Measurements from ENCODE around the gene FBXO31. TPM values are rescaled to one million over a fixed set of nuclear protein-coding genes. Genes with fewer than 3 reads are reported as not detected.

The FBXO31 gene
- total RNA-seq, 1 experiment from 2014 or later, result 53.9 TPM

DNA sequence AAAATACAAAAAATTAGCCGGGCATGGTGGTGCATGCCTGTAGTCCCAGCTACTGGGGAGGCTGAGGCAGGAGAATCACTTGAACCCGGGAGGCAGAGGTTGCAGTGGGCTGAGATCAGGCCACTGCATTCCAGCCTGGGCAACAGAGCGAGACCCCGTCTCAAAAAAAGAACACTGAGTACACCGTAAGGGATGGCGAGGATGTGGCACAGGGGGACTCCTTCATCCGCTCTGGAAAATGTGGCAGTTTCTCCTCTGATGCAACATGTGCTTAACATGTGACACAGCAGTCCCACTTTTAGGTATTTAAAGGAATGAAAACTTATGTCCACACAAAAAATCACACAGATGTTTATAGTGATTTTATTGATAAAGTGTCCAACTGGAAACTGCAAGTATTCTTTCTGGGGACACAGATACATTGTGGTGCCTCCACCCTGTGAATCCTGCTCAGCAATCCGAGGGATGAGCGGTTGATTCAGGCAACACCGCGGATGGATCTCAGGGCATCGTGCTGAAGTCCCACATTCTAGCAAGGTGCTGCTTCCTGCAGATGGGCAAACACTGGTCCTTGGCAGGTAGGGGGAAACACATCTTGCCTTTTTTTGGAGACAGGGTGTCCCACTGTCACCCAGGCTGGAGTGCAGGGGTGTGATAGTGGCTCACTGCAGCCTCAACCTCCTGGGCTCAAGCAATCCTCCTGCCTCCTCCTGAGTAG is 62.9 kb downstream of the FBXO31 start:
- no peak for DNase-seq (ENCODE audit: unreplicated experiment)
- Mint-ChIP-seq H3K27ac (ENCODE audit: low read depth, unreplicated experiment) (no peak overlapping the region), H3K27me3 (ENCODE audit: insufficient read depth, unreplicated experiment) (no peaks in the 10 kb centered on the region), H3K4me1 (ENCODE audit: insufficient read depth, unreplicated experiment) (peaks cover 9% of the 10 kb centered on the region), H3K9me3 (ENCODE audit: unreplicated experiment) (no peaks in the 10 kb centered on the region), H3K36me3 (ENCODE audit: insufficient read depth, unreplicated experiment) (peaks cover 4% of the 10 kb centered on the region), H3K4me3 (ENCODE audit: unreplicated experiment) (no peak overlapping the region)
- no TSS peak for BruUV-seq (replicated peaks)
- POLR2A ChIA-PET, result interaction anchor here (0.6 kb wide), 1 partner anchor 136 kb away, joined by 3 read pairs; no protein-coding TSS in a partner anchor
- CTCF ChIA-PET, result no interaction called here
- intact Hi-C loops (cut with micrococcal nuclease), result no loop called here
- TF ChIP-seq, protein P1, sequence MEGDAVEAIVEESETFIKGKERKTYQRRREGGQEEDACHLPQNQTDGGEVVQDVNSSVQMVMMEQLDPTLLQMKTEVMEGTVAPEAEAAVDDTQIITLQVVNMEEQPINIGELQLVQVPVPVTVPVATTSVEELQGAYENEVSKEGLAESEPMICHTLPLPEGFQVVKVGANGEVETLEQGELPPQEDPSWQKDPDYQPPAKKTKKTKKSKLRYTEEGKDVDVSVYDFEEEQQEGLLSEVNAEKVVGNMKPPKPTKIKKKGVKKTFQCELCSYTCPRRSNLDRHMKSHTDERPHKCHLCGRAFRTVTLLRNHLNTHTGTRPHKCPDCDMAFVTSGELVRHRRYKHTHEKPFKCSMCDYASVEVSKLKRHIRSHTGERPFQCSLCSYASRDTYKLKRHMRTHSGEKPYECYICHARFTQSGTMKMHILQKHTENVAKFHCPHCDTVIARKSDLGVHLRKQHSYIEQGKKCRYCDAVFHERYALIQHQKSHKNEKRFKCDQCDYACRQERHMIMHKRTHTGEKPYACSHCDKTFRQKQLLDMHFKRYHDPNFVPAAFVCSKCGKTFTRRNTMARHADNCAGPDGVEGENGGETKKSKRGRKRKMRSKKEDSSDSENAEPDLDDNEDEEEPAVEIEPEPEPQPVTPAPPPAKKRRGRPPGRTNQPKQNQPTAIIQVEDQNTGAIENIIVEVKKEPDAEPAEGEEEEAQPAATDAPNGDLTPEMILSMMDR (IDR thresholded peaks at IDR 0.05; ENCODE audit: unreplicated experiment), result no peak

DNA sequence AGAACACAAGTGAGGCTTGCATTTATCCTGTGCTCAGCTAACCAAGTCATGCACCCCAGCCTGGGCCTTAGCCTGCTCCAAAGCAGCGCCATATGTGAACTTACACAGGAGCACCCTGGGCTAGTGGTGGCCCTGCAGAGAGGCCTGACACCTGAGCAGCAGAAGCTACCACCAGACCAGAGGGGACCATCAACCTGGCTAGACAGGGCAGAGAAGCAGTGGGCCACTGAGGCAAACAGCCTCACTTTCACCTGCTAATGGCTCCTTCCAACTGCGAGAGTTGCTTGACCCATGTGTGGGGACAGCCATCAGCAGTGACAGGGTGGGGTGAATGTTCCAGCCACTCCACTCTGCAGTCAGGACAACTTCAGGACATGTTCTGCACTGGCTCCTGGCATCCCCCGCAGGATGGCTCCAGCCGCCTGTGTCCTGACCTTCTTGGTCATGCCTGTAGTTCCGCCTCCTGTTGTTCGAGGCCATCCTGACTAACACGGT is 63.5 kb downstream of the FBXO31 start:
- TF ChIP-seq, protein P1 (IDR thresholded peaks at IDR 0.05; ENCODE audit: unreplicated experiment), result no peak
- Mint-ChIP-seq H3K4me1 (ENCODE audit: insufficient read depth, unreplicated experiment) (peaks cover 6% of the 10 kb centered on the region), H3K36me3 (ENCODE audit: insufficient read depth, unreplicated experiment) (no peaks in the 10 kb centered on the region), H3K27ac (ENCODE audit: low read depth, unreplicated experiment) (no peak overlapping the region), H3K4me3 (ENCODE audit: unreplicated experiment) (no peak overlapping the region), H3K9me3 (ENCODE audit: unreplicated experiment) (no peaks in the 10 kb centered on the region), H3K27me3 (ENCODE audit: insufficient read depth, unreplicated experiment) (no peaks in the 10 kb centered on the region)
- no TSS peak for BruUV-seq (replicated peaks)
- DNase-seq (ENCODE audit: unreplicated experiment), result no peak
- ChIA-PET POLR2A (interaction anchor here (1.8 to 5.3 kb wide), 3 partner anchors 63 to 316 kb away, joined by 6 to 69 read pairs (median 9); partner anchors contain the start of gene FBXO31), CTCF (no interaction called here)
- intact Hi-C loops (cut with micrococcal nuclease), result no loop called here

DNA sequence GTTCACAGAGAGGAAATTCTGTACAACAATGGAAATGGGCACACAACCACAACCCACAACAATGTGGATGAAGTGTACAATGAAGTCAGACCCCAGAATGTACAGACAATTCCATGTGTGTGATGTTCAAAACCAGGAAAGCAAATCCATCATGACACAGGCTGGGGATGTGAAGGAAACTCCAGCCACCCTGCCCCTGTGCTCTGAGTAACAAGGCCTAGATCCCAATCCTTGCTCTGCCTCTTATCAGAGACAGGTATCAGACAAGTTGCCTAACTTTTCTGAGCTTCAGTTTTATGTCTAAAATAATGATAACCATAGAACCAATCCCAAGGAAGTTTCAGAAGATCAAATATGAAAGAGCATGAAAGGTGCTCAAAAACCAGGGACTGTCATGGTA is 64.6 kb downstream of the FBXO31 start:
- no peaks in the 10 kb centered on the region for H3K9me3 Mint-ChIP-seq (ENCODE audit: unreplicated experiment)

More for the DNA sequence above, 64.6 kb downstream of the FBXO31 start:
- Mint-ChIP-seq H3K27me3 (ENCODE audit: insufficient read depth, unreplicated experiment) (no peaks in the 10 kb centered on the region), H3K36me3 (ENCODE audit: insufficient read depth, unreplicated experiment) (no peaks in the 10 kb centered on the region), H3K4me3 (ENCODE audit: unreplicated experiment) (peak overlapping the region; percentile 83), H3K27ac (ENCODE audit: low read depth, unreplicated experiment) (no peak overlapping the region), H3K4me1 (ENCODE audit: insufficient read depth, unreplicated experiment) (peaks cover 6% of the 10 kb centered on the region)
- no TSS peak for BruUV-seq (replicated peaks)
- TF ChIP-seq, protein P1 (IDR thresholded peaks at IDR 0.05; ENCODE audit: unreplicated experiment), result no peak
- intact Hi-C loops (cut with micrococcal nuclease), result no loop called here
- POLR2A ChIA-PET, result interaction anchor here (0.9 to 5.3 kb wide), 7 partner anchors 11 to 317 kb away, joined by 3 to 69 read pairs (median 9); partner anchors contain the start of gene FBXO31
- CTCF ChIA-PET, result interaction anchor here (0.6 to 1.0 kb wide), 4 partner anchors 14 to 754 kb away, joined by 3 to 4 read pairs (median 3); no protein-coding TSS in a partner anchor
- DNase-seq (ENCODE audit: unreplicated experiment), result no peak
